OCI-M1 (cell line): Measurements from ENCODE around the gene DIAPH2.
"Not testable (repeated sequence)": the region's sequence is repeated elsewhere in the genome, so short reads cannot be mapped to it uniquely, and the experiment has no call there.

Experiments
- DNase-seq: peaks from one replicate; lab custom pipeline; 2025; lab: John Stamatoyannopoulos, UW

The DIAPH2 gene

GRCh38 chrX:96715481-96715880 is 30.8 kb downstream of the DIAPH2 start:
- DNase-seq = no peak

GRCh38 chrX:96719161-96719875 is 34.7 kb downstream of the DIAPH2 start:
- DNase-seq = no peak

- no peak for DNase-seq
Measured at GRCh38 chrX:96721354-96721753, 36.7 kb downstream of the DIAPH2 start.

GRCh38 chrX:96722781-96723180 is 38.1 kb downstream of the DIAPH2 start:
- no peak for DNase-seq

GRCh38 chrX:96729053-96729452 is 44.4 kb downstream of the DIAPH2 start:
- no peak for DNase-seq

- no peak for DNase-seq
Measured at GRCh38 chrX:96729868-96730643, 45.4 kb downstream of the DIAPH2 start.

GRCh38 chrX:96731000-96731399 is 46.4 kb downstream of the DIAPH2 start:
- DNase-seq = not testable (repeated sequence)

- no peak for DNase-seq
Measured at GRCh38 chrX:96743367-96744073, 58.9 kb downstream of the DIAPH2 start.

GRCh38 chrX:96752781-96753180 is 68.1 kb downstream of the DIAPH2 start:
- DNase-seq = no peak

GRCh38 chrX:96753230-96753629 is 68.6 kb downstream of the DIAPH2 start:
- DNase-seq = no peak

GRCh38 chrX:96756491-96756890 is 71.8 kb downstream of the DIAPH2 start:
- no peak for DNase-seq

GRCh38 chrX:96761566-96761965 is 76.9 kb downstream of the DIAPH2 start:
- no peak for DNase-seq

- no peak for DNase-seq
Measured at GRCh38 chrX:96763608-96764007, 79.0 kb downstream of the DIAPH2 start.

GRCh38 chrX:96764864-96765263 is 80.2 kb downstream of the DIAPH2 start:
- DNase-seq = peak; percentile 29

GRCh38 chrX:96770315-96770714 is 85.7 kb downstream of the DIAPH2 start:
- peak; percentile 44 for DNase-seq

GRCh38 chrX:96771486-96771885 is 86.8 kb downstream of the DIAPH2 start:
- DNase-seq = no peak

- no peak for DNase-seq
Measured at GRCh38 chrX:96774116-96774515, 89.5 kb downstream of the DIAPH2 start.

GRCh38 chrX:96776966-96777365 is 92.3 kb downstream of the DIAPH2 start:
- DNase-seq = no peak

- no peak for DNase-seq
Measured at GRCh38 chrX:96791559-96791958, 106.9 kb downstream of the DIAPH2 start.

- DNase-seq = no peak
Measured at GRCh38 chrX:96792047-96792446, 107.4 kb downstream of the DIAPH2 start.

GRCh38 chrX:96798982-96799381 is 114.3 kb downstream of the DIAPH2 start:
- DNase-seq = no peak

GRCh38 chrX:96807318-96807717 is 122.7 kb downstream of the DIAPH2 start:
- DNase-seq = no peak

- no peak for DNase-seq
Measured at GRCh38 chrX:96820935-96821334, 136.3 kb downstream of the DIAPH2 start.
